HepG2 (cell line): ENCODE results near the gene KCNJ6. TPM values are rescaled to one million over a fixed set of nuclear protein-coding genes. Genes with fewer than 3 reads are reported as not detected.

Source experiments
- ATAC-seq: fragments of 200-7000 bp; cut with Tn5 transposase; 3 replicates; pipeline ENCODE4 v1.9.1; 2020; ENCODE audit warnings: mild to moderate bottlenecking, moderate library complexity
- BruUV-seq: library from RNA; stranded (reverse); fragments of 400-500 nt; replicated peaks from 2 replicates; lab custom pipeline; 2021; lab: Mats Ljungman, UMichigan
- CTCF ChIA-PET: fragments of 300-600 bp; formaldehyde crosslinking; extraction: SDS; loops from one replicate; lab custom pipeline; 2021; ENCODE audit warnings: low total read pairs, inconsistent platforms, low intra/inter-chr PET ratio; lab: Yijun Ruan, JAX
- POLR2A ChIA-PET: fragments of 350-600 bp; sonication (Branson Sonifier 250); formaldehyde crosslinking; loops from one replicate; lab custom pipeline; 2020; ENCODE audit warnings: antibody characterized with exemption, inconsistent platforms; lab: Yijun Ruan, JAX
- DNase-seq: peaks from one replicate; pipeline ENCODE4 v3.0.0-alpha.2; 2015; ENCODE audit warnings: low spot score
- FAIRE-seq: peaks from 3 replicates; lab custom pipeline; 2011; peaks lifted over from hg19 to GRCh38; lab: Jason Lieb, UNC
- H2AFZ ChIP-seq: one replicate; pipeline ENCODE4 v1.6.1; 2011; ENCODE audit warnings: low read length, inconsistent platforms
- H3K27ac ChIP-seq: fragments of 300-600 bp; 3 replicates; pipeline ENCODE4 v1.8.0; 2011; ENCODE audit warnings: mixed run types, mild to moderate bottlenecking, mixed read lengths, low read length, inconsistent platforms; ENCODE audit not compliant: insufficient read depth; ENCODE audit errors: extremely low read length
- H3K27me3 ChIP-seq, 2 experiments: fragments of 200-600 bp in 1 of 2; 2 replicates in 1 of 2; 3 replicates in 1 of 2; pipeline versions ENCODE4 v1.6.0 to v1.8.0; 2011; ENCODE audit warnings: low read length in 2 of 2, mild to moderate bottlenecking in 2 of 2, moderate library complexity in 2 of 2, inconsistent platforms in 1 of 2; ENCODE audit not compliant: insufficient read depth in 2 of 2, control insufficient read depth in 1 of 2
- H3K36me3 ChIP-seq, 2 experiments: fragments of 200-600 bp in 1 of 2; replicated peaks in 1 of 2; 2 replicates in 1 of 2; 3 replicates in 1 of 2; pipeline versions ENCODE4 v1.5.1 to v1.8.0; 2011; ENCODE audit warnings: low read length in 2 of 2, inconsistent platforms in 1 of 2; ENCODE audit not compliant: insufficient read depth in 2 of 2, control insufficient read depth in 1 of 2
- H3K4me1 ChIP-seq: 2 replicates; pipeline ENCODE4 v1.5.1; 2012; ENCODE audit warnings: low read length, inconsistent platforms; ENCODE audit not compliant: insufficient read depth
- H3K4me2 ChIP-seq: 2 replicates; pipeline ENCODE4 v1.6.0; 2011; ENCODE audit warnings: low read depth, low read length, inconsistent platforms
- H3K4me3 ChIP-seq, 3 experiments: fragments of 200-600 bp in 1 of 3; sonication (generic), shearing (Covaris generic) in 1 of 3; replicated peaks in 1 of 3; 2 replicates each; pipeline ENCODE4 v1.5.1; 2011 to 2016; ENCODE audit warnings: low read length in 3 of 3, inconsistent platforms in 2 of 3, low read depth in 2 of 3, mild to moderate bottlenecking in 2 of 3, control low read depth in 1 of 3, mixed read lengths in 1 of 3; ENCODE audit not compliant: insufficient read depth in 1 of 3
- H3K79me2 ChIP-seq: one replicate; pipeline ENCODE4 v1.6.1; 2011; ENCODE audit warnings: low read length, inconsistent platforms; ENCODE audit not compliant: insufficient read depth
- H3K9ac ChIP-seq: 2 replicates; pipeline ENCODE4 v1.6.0; 2011; ENCODE audit warnings: mild to moderate bottlenecking, low read depth, low read length, inconsistent platforms; ENCODE audit not compliant: insufficient read depth
- H3K9me3 ChIP-seq: 2 replicates; pipeline ENCODE4 v1.5.1; 2012; ENCODE audit warnings: mild to moderate bottlenecking, low read length
- H4K20me1 ChIP-seq: 2 replicates; pipeline ENCODE4 v1.6.0; 2011; ENCODE audit warnings: inconsistent platforms, mild to moderate bottlenecking, low read length, moderate library complexity; ENCODE audit not compliant: insufficient read depth
- ETV6 ChIP-seq: sonication (generic); formaldehyde crosslinking; conservative IDR thresholded peaks from 2 replicates; pipeline ENCODE4 v1.4.0; 2020; ENCODE audit warnings: missing genetic modification reagents
- GTF3A ChIP-seq: sonication (generic); formaldehyde crosslinking; conservative IDR thresholded peaks from 2 replicates; pipeline ENCODE4 v1.4.0; 2020; ENCODE audit warnings: mild to moderate bottlenecking, missing genetic modification reagents
- NCOR1 ChIP-seq: fragments of 200-600 bp; sonication (generic); IDR thresholded peaks from 2 replicates; pipeline ENCODE4 v1.7.0; 2017; ENCODE audit warnings: antibody characterized with exemption, low read length, borderline replicate concordance
- SOX13 ChIP-seq, 3 experiments: fragments of 450-650 bp in 1 of 3; sonication (generic) in 1 of 3; formaldehyde crosslinking in 1 of 3; IDR thresholded peaks in 2 of 3; conservative IDR thresholded peaks in 1 of 3; 2 replicates each; pipeline versions ENCODE4 v1.5.0 to v1.6.1; 2016 to 2020; ENCODE audit warnings: antibody characterized with exemption in 1 of 3, mild to moderate bottlenecking in 1 of 3, missing compliant biosample characterization in 1 of 3, missing genetic modification reagents in 1 of 3, moderate library complexity in 1 of 3
- ZNF34 ChIP-seq: sonication (generic); formaldehyde crosslinking; IDR thresholded peaks from 2 replicates; pipeline ENCODE4 v1.4.0; 2020; ENCODE audit warnings: mild to moderate bottlenecking, missing genetic modification reagents, borderline replicate concordance
- ZNF607 ChIP-seq: sonication (generic); formaldehyde crosslinking; IDR thresholded peaks from 2 replicates; pipeline ENCODE4 v1.5.1; 2020; ENCODE audit warnings: missing genetic modification reagents, mild to moderate bottlenecking, borderline replicate concordance
- ZNF7 ChIP-seq: IDR thresholded peaks from 2 replicates; pipeline ENCODE4 v1.6.1; 2016; ENCODE audit warnings: missing biosample characterization, missing genetic modification reagents
- ZNF761 ChIP-seq: sonication (generic); formaldehyde crosslinking; conservative IDR thresholded peaks from 2 replicates; pipeline ENCODE4 v1.4.0; 2020; ENCODE audit warnings: mild to moderate bottlenecking, missing genetic modification reagents
- WGBS: methylation state at CpG from one replicate; pipeline ENCODE4 v1.1.6; 2017; ENCODE audit warnings: low lambda C conversion rate; 5-methylcytosine and 5-hydroxymethylcytosine counted together
- in situ Hi-C: cut with HindIII; loops from 2 replicates; pipeline ENCODE4 v1.10.0; 2017; ENCODE audit warnings: low pct_unique_long_range_greater_than_20kb; ENCODE audit not compliant: extremely low pct_ligation_motif_present
- intact Hi-C: fragments of 100-400 bp; cut with micrococcal nuclease; formaldehyde crosslinking; loops from one replicate; pipeline ENCODE4 v1.10.0; 2022; ENCODE audit not compliant: unreplicated experiment
- polyA plus RNA-seq, 8 experiments: library from polyadenylated mRNA; depleted of rRNA in 3 of 8; stranded (reverse) in 7 of 8; unstranded in 1 of 8; fragments of >200 nt; fragmentation: Illumina TruSeq in 4 of 8; extraction: Trizol in 4 of 8; gene quantifications; 2 replicates each; pipeline versions ENCODE4 v1.2.1 to v1.2.3, GENCODE V29; 2011 to 2016; ENCODE audit warnings: low read depth in 4 of 8, missing spikeins in 1 of 8, mixed read lengths in 1 of 8; ENCODE audit not compliant: insufficient read depth in 1 of 8
- total RNA-seq, 5 experiments: library from RNA; depleted of rRNA; stranded (reverse); fragments of >200 nt; fragmentation: Illumina TruSeq; extraction: Trizol; gene quantifications; 2 replicates each; pipeline ENCODE4 v1.2.3, GENCODE V29; 2016; ENCODE audit warnings: low read depth in 1 of 5
- TF ChIP-seq, protein P1 (sequence below): sonication (generic); formaldehyde crosslinking; IDR thresholded peaks from 2 replicates; pipeline ENCODE4 v1.9.0; 2021; ENCODE audit warnings: missing genetic modification reagents, borderline replicate concordance
- TF ChIP-seq, protein P2 (sequence below): sonication (generic); formaldehyde crosslinking; IDR thresholded peaks from 2 replicates; pipeline ENCODE4 v1.8.0; 2022; ENCODE audit warnings: mild to moderate bottlenecking, missing genetic modification reagents
- TF ChIP-seq, protein P3 (sequence below): sonication (generic); formaldehyde crosslinking; IDR thresholded peaks from 2 replicates; pipeline ENCODE4 v1.4.0; 2020; ENCODE audit warnings: missing genetic modification reagents, mild to moderate bottlenecking, borderline replicate concordance
- TF ChIP-seq, protein P4 (sequence below): sonication (generic); formaldehyde crosslinking; IDR thresholded peaks from 2 replicates; pipeline ENCODE4 v1.4.0; 2020; ENCODE audit warnings: missing genetic modification reagents, mild to moderate bottlenecking, borderline replicate concordance

The KCNJ6 gene
- total and polyA plus RNA-seq, 2 of the 13 experiments (the other 11 are each of a cell fraction or from before 2014, with no cell fraction given) = not detected

DNA sequence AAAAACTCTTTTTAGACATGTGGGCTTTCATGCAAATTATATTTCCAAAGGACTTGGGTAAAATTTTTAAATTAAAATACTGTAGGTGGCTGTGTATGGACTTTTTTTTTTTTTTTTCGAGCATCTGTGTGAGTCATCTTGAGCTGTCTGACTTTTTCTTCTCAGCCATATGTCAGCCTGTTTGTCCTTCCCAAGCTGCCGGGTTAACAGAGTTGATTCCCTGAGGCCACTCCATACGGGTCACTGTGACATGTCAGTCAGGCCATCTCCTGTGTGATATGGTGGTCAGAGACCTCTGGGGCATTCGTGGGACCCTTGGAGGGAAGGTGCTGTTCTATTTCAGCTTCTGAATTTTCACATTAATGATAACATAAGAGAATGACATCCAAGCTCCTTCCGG is 148.3 kb downstream of the KCNJ6 start (continued):
- TF ChIP-seq, protein P1, sequence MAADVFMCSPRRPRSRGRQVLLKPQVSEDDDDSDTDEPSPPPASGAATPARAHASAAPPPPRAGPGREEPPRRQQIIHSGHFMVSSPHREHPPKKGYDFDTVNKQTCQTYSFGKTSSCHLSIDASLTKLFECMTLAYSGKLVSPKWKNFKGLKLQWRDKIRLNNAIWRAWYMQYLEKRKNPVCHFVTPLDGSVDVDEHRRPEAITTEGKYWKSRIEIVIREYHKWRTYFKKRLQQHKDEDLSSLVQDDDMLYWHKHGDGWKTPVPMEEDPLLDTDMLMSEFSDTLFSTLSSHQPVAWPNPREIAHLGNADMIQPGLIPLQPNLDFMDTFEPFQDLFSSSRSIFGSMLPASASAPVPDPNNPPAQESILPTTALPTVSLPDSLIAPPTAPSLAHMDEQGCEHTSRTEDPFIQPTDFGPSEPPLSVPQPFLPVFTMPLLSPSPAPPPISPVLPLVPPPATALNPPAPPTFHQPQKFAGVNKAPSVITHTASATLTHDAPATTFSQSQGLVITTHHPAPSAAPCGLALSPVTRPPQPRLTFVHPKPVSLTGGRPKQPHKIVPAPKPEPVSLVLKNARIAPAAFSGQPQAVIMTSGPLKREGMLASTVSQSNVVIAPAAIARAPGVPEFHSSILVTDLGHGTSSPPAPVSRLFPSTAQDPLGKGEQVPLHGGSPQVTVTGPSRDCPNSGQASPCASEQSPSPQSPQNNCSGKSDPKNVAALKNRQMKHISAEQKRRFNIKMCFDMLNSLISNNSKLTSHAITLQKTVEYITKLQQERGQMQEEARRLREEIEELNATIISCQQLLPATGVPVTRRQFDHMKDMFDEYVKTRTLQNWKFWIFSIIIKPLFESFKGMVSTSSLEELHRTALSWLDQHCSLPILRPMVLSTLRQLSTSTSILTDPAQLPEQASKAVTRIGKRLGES (CRISPR knock-in tag) = no peak
- TF ChIP-seq NCOR1 = no peak
- no peak for TF ChIP-seq SOX13 (IDR thresholded peaks at IDR 0.05)
- TF ChIP-seq SOX13 (CRISPR knock-in tag; conservative IDR thresholded peaks at IDR 0.05 in 1 of 2, IDR thresholded peaks at IDR 0.05 in 1 of 2) = no peak
- no peak for TF ChIP-seq ZNF607 (CRISPR knock-in tag)
- TF ChIP-seq ZNF761 = no peak
- TF ChIP-seq, protein P2, sequence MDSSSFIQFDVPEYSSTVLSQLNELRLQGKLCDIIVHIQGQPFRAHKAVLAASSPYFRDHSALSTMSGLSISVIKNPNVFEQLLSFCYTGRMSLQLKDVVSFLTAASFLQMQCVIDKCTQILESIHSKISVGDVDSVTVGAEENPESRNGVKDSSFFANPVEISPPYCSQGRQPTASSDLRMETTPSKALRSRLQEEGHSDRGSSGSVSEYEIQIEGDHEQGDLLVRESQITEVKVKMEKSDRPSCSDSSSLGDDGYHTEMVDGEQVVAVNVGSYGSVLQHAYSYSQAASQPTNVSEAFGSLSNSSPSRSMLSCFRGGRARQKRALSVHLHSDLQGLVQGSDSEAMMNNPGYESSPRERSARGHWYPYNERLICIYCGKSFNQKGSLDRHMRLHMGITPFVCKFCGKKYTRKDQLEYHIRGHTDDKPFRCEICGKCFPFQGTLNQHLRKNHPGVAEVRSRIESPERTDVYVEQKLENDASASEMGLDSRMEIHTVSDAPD (CRISPR knock-in tag) = no peak

DNA sequence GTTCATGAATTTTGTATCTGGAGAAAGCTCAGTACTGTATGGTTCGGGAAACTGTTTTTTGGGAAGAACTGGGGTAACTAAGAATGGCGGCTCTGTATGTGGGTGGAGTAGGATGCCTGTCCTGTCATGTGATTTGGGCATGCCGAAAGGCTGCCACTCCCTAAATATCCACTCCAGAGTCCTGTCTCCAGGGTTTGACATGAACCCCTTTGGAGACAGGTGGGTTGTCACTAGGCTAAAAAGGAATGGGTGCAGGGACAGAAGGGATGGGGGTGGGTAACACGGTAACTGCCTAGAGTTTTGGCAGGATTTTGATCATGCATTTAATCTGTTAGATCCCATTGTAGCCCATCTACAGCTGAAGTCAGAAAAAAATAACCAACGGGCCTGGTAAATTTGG is 150.1 kb downstream of the KCNJ6 start:
- in situ Hi-C loops = no loop called here
- DNase-seq (no peak), FAIRE-seq (no peak), ATAC-seq (no peak)
- intact Hi-C loops = no loop called here
- H3K9ac ChIP-seq = no peak overlapping the region
- H2AFZ ChIP-seq = no peak overlapping the region
- no peaks in the 10 kb centered on the region for H3K4me1 ChIP-seq
- H3K27ac ChIP-seq = no peak overlapping the region
- no peaks in the 10 kb centered on the region; a peak in 1 of 5 replicates for H3K27me3 ChIP-seq
- no TSS peak for BruUV-seq
- no peaks in the 10 kb centered on the region for H3K36me3 ChIP-seq
- no peak overlapping the region for H3K4me2 ChIP-seq
- no peaks in the 10 kb centered on the region for H4K20me1 ChIP-seq
- no peaks in the 10 kb centered on the region for H3K79me2 ChIP-seq
- 11% methylated on average over 5 of the region's 5 CpGs for WGBS
- H3K4me3 ChIP-seq = no peak overlapping the region
- ChIA-PET POLR2A (no interaction called here), CTCF (no interaction called here)
- H3K9me3 ChIP-seq = no peaks in the 10 kb centered on the region
- TF ChIP-seq, protein P3, sequence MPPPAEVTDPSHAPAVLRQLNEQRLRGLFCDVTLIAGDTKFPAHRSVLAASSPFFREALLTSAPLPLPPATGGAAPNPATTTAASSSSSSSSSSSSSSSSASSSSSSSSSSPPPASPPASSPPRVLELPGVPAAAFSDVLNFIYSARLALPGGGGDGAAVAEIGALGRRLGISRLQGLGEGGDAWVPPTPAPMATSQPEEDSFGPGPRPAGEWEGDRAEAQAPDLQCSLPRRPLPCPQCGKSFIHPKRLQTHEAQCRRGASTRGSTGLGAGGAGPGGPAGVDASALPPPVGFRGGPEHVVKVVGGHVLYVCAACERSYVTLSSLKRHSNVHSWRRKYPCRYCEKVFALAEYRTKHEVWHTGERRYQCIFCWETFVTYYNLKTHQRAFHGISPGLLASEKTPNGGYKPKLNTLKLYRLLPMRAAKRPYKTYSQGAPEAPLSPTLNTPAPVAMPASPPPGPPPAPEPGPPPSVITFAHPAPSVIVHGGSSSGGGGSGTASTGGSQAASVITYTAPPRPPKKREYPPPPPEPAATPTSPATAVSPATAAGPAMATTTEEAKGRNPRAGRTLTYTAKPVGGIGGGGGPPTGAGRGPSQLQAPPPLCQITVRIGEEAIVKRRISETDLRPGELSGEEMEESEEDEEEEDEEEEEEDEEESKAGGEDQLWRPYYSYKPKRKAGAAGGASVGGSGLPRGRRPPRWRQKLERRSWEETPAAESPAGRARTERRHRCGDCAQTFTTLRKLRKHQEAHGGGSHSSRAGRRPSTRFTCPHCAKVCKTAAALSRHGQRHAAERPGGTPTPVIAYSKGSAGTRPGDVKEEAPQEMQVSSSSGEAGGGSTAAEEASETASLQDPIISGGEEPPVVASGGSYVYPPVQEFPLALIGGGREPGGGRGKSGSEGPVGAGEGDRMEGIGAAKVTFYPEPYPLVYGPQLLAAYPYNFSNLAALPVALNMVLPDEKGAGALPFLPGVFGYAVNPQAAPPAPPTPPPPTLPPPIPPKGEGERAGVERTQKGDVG = no peak
- TF ChIP-seq ZNF34 (CRISPR knock-in tag) (no peak), ZNF7 (CRISPR knock-in tag) (no peak), GTF3A (CRISPR knock-in tag) (no peak), ETV6 (no peak)
- TF ChIP-seq, protein P4, sequence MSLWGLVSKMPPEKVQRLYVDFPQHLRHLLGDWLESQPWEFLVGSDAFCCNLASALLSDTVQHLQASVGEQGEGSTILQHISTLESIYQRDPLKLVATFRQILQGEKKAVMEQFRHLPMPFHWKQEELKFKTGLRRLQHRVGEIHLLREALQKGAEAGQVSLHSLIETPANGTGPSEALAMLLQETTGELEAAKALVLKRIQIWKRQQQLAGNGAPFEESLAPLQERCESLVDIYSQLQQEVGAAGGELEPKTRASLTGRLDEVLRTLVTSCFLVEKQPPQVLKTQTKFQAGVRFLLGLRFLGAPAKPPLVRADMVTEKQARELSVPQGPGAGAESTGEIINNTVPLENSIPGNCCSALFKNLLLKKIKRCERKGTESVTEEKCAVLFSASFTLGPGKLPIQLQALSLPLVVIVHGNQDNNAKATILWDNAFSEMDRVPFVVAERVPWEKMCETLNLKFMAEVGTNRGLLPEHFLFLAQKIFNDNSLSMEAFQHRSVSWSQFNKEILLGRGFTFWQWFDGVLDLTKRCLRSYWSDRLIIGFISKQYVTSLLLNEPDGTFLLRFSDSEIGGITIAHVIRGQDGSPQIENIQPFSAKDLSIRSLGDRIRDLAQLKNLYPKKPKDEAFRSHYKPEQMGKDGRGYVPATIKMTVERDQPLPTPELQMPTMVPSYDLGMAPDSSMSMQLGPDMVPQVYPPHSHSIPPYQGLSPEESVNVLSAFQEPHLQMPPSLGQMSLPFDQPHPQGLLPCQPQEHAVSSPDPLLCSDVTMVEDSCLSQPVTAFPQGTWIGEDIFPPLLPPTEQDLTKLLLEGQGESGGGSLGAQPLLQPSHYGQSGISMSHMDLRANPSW (CRISPR knock-in tag) = no peak
